PC-9 (cell line): ENCODE measurements around the gene FILIP1. TPM values are rescaled to one million over a fixed set of nuclear protein-coding genes. Genes with fewer than 3 reads are reported as not detected.

Source experiments
- BruUV-seq: library from RNA; stranded (reverse); fragments of 400-500 nt; replicated peaks from 2 replicates; lab custom pipeline; 2021; lab: Mats Ljungman, UMichigan
- CTCF ChIA-PET: fragments of 300-600 bp; sonication (Branson Sonifier 250); formaldehyde crosslinking; loops from one replicate; lab custom pipeline; 2022; ENCODE audit warnings: antibody characterized with exemption; lab: Charles Lee
- POLR2A ChIA-PET: fragments of 300-600 bp; sonication (Branson Sonifier 250); formaldehyde crosslinking; loops from one replicate; lab custom pipeline; 2022; ENCODE audit warnings: antibody characterized with exemption; ENCODE audit not compliant: unreplicated experiment; lab: Charles Lee
- DNase-seq, 2 experiments: peaks; one replicate each; pipeline versions ENCODE4 v3.0.0 to v3.0.0-alpha.2; 2015 to 2022; ENCODE audit warnings: mixed read lengths in 1 of 2
- H2AFZ ChIP-seq: fragments of 200-600 bp; sonication (generic); 2 replicates; pipeline ENCODE4 v1.8.1; 2017; ENCODE audit warnings: antibody characterized with exemption
- H3F3A ChIP-seq: fragments of 200-600 bp; sonication (generic); 2 replicates; pipeline ENCODE4 v1.8.1; 2017; ENCODE audit warnings: antibody characterized with exemption, mild to moderate bottlenecking, low read depth; ENCODE audit not compliant: insufficient read depth
- H3K27ac ChIP-seq: fragments of 200-600 bp; sonication (generic); 2 replicates; pipeline ENCODE4 v1.6.1; 2016; ENCODE audit warnings: mixed run types
- H3K27me3 ChIP-seq: fragments of 200-600 bp; sonication (generic); 2 replicates; pipeline ENCODE4 v1.6.1; 2016; ENCODE audit warnings: low read depth, mixed run types; ENCODE audit not compliant: insufficient read depth
- H3K36me3 ChIP-seq: fragments of 200-600 bp; sonication (generic); 2 replicates; pipeline ENCODE4 v1.6.1; 2016; ENCODE audit warnings: low read depth, mixed run types
- H3K4me1 ChIP-seq: fragments of 200-600 bp; sonication (generic); replicated peaks from 2 replicates; pipeline ENCODE4 v1.6.1; 2016; ENCODE audit warnings: mixed run types; ENCODE audit not compliant: insufficient read depth
- H3K4me2 ChIP-seq: fragments of 200-600 bp; sonication (generic); 2 replicates; pipeline ENCODE4 v1.6.1; 2017; ENCODE audit warnings: mixed run types
- H3K4me3 ChIP-seq: fragments of 200-600 bp; sonication (generic); 2 replicates; pipeline ENCODE4 v1.6.1; 2016; ENCODE audit warnings: mixed run types
- H3K79me2 ChIP-seq: fragments of 200-600 bp; sonication (generic); 2 replicates; pipeline ENCODE4 v1.6.1; 2017; ENCODE audit warnings: low read depth, mixed run types
- H3K9me2 ChIP-seq: fragments of 200-600 bp; sonication (generic); 2 replicates; pipeline ENCODE4 v1.8.1; 2017; ENCODE audit warnings: mild to moderate bottlenecking; ENCODE audit not compliant: insufficient read depth
- H3K9me3 ChIP-seq: fragments of 200-600 bp; sonication (generic); 2 replicates; pipeline ENCODE4 v1.8.1; 2016; ENCODE audit warnings: low read depth; ENCODE audit not compliant: insufficient read depth
- H4K20me1 ChIP-seq: fragments of 200-600 bp; sonication (generic); 2 replicates; pipeline ENCODE4 v1.8.1; 2017; ENCODE audit not compliant: insufficient read depth
- EZH2 ChIP-seq: fragments of 200-600 bp; sonication (generic); IDR thresholded peaks from 2 replicates; pipeline ENCODE4 v1.8.0; 2017; ENCODE audit warnings: antibody characterized with exemption, low read depth
- intact Hi-C: fragments of 100-400 bp; cut with micrococcal nuclease; formaldehyde crosslinking; loops from one replicate; pipeline ENCODE4 v1.10.0; 2022; ENCODE audit not compliant: unreplicated experiment
- total RNA-seq: library from RNA; stranded (reverse); gene quantifications from 2 replicates; pipeline ENCODE4 v1.2.3, GENCODE V29; 2021
- TF ChIP-seq, protein P1 (sequence below): fragments of 200-600 bp; sonication (generic); conservative IDR thresholded peaks from 2 replicates; pipeline ENCODE4 v1.6.1; 2017; ENCODE audit warnings: mixed run types, antibody characterized with exemption, mild to moderate bottlenecking, moderate library complexity

Gene FILIP1
- total RNA-seq, 1 experiment from 2014 or later, result 0.15 TPM

DNA sequence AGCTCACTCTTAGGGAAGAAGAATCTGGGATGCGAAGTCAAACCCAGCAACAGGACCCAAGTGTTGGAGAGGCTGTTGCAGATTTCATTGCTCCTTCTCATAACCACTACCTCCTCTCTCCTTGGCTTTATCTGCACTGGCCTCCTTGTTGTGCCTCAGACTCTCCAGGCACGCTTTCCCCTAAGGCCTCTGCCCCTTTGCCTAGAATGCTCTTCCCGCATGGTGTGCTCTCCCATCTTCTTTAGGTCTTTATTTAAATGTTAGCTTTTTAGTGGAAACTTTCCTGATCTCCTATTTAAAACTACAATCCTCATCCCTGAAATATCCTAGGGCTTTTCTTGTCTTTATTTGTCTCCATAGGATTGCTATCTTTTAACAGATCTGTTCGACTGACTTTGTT is 114.1 kb downstream of the FILIP1 start:
- no peaks in the 10 kb centered on the region for H3K4me1 ChIP-seq
- ChIA-PET CTCF (no interaction called here), POLR2A (no interaction called here)
- no peaks in the 10 kb centered on the region for H3K9me3 ChIP-seq
- no peaks in the 10 kb centered on the region; the same call in 1 of the 2 replicates for H3K9me2 ChIP-seq
- no peaks in the 10 kb centered on the region for H3K36me3 ChIP-seq
- H4K20me1 ChIP-seq, result no peaks in the 10 kb centered on the region
- no peak overlapping the region for H3K4me3 ChIP-seq
- no peak for DNase-seq
- no TSS peak for BruUV-seq
- intact Hi-C loops, result no loop called here
- H3F3A ChIP-seq, result no peaks in the 10 kb centered on the region
- no peak overlapping the region for H3K27ac ChIP-seq
- no peak overlapping the region for H2AFZ ChIP-seq
- no peaks in the 10 kb centered on the region for H3K79me2 ChIP-seq
- no peak overlapping the region for H3K4me2 ChIP-seq
- TF ChIP-seq, protein P1, sequence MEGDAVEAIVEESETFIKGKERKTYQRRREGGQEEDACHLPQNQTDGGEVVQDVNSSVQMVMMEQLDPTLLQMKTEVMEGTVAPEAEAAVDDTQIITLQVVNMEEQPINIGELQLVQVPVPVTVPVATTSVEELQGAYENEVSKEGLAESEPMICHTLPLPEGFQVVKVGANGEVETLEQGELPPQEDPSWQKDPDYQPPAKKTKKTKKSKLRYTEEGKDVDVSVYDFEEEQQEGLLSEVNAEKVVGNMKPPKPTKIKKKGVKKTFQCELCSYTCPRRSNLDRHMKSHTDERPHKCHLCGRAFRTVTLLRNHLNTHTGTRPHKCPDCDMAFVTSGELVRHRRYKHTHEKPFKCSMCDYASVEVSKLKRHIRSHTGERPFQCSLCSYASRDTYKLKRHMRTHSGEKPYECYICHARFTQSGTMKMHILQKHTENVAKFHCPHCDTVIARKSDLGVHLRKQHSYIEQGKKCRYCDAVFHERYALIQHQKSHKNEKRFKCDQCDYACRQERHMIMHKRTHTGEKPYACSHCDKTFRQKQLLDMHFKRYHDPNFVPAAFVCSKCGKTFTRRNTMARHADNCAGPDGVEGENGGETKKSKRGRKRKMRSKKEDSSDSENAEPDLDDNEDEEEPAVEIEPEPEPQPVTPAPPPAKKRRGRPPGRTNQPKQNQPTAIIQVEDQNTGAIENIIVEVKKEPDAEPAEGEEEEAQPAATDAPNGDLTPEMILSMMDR, result no peak
- TF ChIP-seq EZH2, result no peak
- H3K27me3 ChIP-seq, result no peaks in the 10 kb centered on the region

DNA sequence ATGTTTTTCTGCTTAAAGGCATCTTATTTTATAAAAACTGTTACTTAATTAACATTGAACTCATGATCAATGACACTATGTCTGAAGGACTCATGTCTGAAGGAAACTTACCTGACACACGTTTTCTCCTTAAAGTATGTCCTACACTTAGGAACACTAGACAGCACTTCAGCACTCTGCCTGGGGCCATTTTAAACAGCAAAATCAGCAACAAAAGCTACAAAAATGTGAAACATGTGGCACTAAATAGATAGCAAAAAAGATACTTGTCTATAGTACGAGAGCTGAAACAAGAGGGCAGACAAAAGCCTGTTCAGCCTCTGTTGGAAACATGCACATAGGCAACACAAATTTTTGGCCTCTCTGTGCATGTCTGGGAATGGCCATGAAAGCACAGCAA is 115.5 kb downstream of the FILIP1 start:
- Histone ChIP-seq H3K27ac (no peak overlapping the region), H3K36me3 (no peaks in the 10 kb centered on the region), H3K9me3 (no peaks in the 10 kb centered on the region), H3K79me2 (no peaks in the 10 kb centered on the region), H3K4me1 (no peaks in the 10 kb centered on the region), H3K9me2 (no peaks in the 10 kb centered on the region), H3F3A (no peaks in the 10 kb centered on the region), H3K27me3 (no peaks in the 10 kb centered on the region), H4K20me1 (no peaks in the 10 kb centered on the region), H3K4me2 (no peak overlapping the region), H3K4me3 (no peak overlapping the region), H2AFZ (no peak overlapping the region)
- intact Hi-C loops, result no loop called here
- TF ChIP-seq, protein P1, result no peak
- TF ChIP-seq EZH2, result no peak
- POLR2A ChIA-PET, result no interaction called here
- no TSS peak for BruUV-seq
- CTCF ChIA-PET, result no interaction called here
- DNase-seq, result no peak

DNA sequence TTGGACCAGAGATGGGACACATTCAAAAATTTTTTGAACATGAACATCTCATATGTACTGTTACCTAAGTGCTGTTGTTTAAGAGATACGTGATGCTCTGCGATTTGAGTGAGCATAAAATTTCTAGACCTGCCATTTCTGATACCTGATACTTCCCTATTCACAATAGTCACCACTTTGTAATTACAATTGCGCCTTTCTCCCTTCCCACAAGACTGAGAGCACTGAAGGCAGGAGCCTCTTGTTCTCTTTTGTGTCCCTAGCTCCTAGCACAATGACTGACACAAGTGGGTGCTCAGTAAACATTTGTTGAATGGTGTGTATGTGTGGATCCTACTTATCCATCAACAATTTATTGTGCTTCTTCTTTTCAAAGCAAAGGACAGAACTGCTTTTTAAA is 116.2 kb downstream of the FILIP1 start:
- Histone ChIP-seq H3K27me3 (no peaks in the 10 kb centered on the region), H4K20me1 (no peaks in the 10 kb centered on the region), H3K4me3 (no peak overlapping the region), H3K79me2 (no peaks in the 10 kb centered on the region), H2AFZ (no peak overlapping the region), H3K9me2 (no peaks in the 10 kb centered on the region), H3K4me1 (no peaks in the 10 kb centered on the region), H3K4me2 (no peak overlapping the region), H3F3A (no peaks in the 10 kb centered on the region), H3K36me3 (no peaks in the 10 kb centered on the region), H3K27ac (no peak overlapping the region), H3K9me3 (no peaks in the 10 kb centered on the region)
- DNase-seq, result no peak
- TF ChIP-seq, protein P1, result no peak
- TF ChIP-seq EZH2, result no peak
- POLR2A ChIA-PET, result no interaction called here
- no TSS peak for BruUV-seq
- CTCF ChIA-PET, result no interaction called here
- intact Hi-C loops, result no loop called here
